Measurements from ENCODE around the gene MAOB. TPM values are rescaled to one million over a fixed set of nuclear protein-coding genes. Genes with fewer than 3 reads are reported as not detected.

The MAOB gene
- total RNA-seq, 2 experiments from 2014 or later, result not detected

DNA sequence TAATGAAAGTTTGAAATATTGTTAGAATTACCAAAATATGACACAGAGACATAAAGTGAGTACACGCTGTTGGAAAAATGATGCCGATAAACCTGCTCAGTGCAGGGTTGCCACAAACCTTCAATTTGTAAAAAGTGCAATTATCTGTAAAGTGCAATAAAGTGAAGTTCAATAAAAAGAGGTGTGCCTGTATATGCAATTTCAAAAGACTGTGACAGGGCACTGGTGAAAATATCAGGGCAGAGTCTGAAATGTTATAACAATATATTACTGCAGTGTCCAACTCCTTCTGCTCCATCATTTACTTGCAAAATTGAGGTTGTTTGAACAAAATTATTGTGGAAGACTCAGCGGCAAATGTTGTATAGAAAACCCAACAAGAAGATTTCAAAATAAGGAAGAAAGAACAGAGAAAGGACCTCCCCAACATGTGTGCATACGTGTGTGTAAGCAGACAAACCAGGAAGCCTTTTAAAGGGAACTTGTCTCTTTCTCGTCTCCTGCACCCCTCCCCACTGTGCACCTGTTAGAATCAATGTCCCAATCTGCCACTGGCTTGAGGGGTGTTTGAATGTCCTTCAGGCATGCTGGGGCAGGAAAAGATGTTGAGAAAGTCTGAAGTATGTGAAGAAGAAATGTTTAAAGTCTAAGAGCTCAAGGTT is 96.2 kb downstream of the MAOB start:
- POLR2A ChIA-PET, result no interaction called here
- no peaks in the 10 kb centered on the region for H3K36me3 Mint-ChIP-seq (ENCODE audit: low read depth)
- no peaks in the 10 kb centered on the region for H3K9me3 Mint-ChIP-seq
- H3K27me3 Mint-ChIP-seq, result peaks cover 1% of the 10 kb centered on the region
- no peak overlapping the region for H3K27ac Mint-ChIP-seq
- no peak overlapping the region for H3K4me3 Mint-ChIP-seq
- H3K4me1 Mint-ChIP-seq, result no peaks in the 10 kb centered on the region
- CTCF ChIA-PET, result no interaction called here
- DNase-seq, result no peak

DNA sequence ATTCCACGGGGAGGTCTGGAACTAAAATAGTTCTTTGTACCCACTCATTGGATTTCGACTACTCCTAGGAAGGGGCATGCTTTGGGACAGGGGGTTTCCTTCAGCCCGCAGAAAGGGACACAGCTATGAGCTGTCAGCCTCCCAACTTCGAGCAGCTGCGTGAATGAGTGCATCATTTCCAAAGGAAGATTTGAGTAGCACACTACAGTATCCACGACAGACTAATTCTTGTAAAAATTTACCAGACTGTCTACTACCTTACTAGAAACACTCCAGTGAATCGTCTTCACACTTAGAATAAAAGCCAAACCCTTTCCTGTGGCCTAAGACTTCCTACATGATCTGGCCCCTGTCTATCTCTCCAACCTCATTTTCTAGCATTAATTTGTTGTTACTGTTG is 124.2 kb downstream of the MAOB start:
- Mint-ChIP-seq H3K4me3 (no peak overlapping the region), H3K4me1 (peaks cover 6% of the 10 kb centered on the region), H3K9me3 (no peaks in the 10 kb centered on the region), H3K36me3 (ENCODE audit: low read depth) (no peaks in the 10 kb centered on the region), H3K27ac (no peak overlapping the region), H3K27me3 (no peaks in the 10 kb centered on the region)
- ChIA-PET POLR2A (no interaction called here), CTCF (no interaction called here)
- no peak for DNase-seq

DNA sequence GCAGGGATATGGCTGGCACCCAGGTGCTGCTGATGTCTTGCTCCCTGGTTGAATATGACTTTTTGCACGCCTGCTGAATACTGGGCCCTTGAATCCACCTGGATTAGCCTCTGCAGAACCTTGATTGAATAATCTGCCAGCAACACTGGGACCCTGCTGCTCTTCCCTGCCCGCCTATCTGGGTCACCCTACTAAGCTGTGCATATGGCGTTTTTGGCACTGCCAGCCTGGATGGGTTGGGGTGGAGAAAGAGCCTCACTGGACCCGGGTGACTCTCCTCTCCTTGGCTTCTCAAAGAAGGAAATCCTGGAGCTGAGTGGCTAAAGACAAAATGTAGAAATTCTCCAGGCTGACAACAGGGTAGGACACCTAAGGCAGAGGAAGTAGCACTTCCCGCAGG is 126.2 kb downstream of the MAOB start:
- Mint-ChIP-seq H3K27ac (no peak overlapping the region), H3K4me3 (no peak overlapping the region), H3K4me1 (peaks cover 6% of the 10 kb centered on the region), H3K27me3 (no peaks in the 10 kb centered on the region), H3K9me3 (no peaks in the 10 kb centered on the region), H3K36me3 (ENCODE audit: low read depth) (no peaks in the 10 kb centered on the region)
- POLR2A ChIA-PET, result no interaction called here
- DNase-seq, result no peak
- CTCF ChIA-PET, result no interaction called here

DNA sequence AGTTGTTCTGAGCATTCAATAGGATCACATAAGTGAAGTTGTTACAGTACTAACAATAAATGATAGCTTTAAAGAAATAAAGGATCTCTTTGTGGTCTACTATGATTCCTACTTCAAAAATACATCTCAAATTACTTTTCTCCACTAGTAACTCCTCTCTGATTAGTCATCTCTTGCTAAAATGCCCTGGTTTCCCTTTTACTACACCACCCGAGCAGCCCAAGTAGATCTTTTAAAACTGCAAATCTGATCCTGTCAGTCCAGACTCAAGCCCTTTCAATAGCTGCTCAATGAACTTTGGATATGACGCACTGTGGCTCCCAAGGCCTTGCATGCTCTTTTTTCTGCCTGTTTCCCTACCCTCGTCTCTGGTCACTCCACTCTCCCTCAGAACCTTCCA is 128.6 kb downstream of the MAOB start:
- no peaks in the 10 kb centered on the region for H3K36me3 Mint-ChIP-seq (ENCODE audit: low read depth)
- no peaks in the 10 kb centered on the region for H3K27me3 Mint-ChIP-seq
- H3K4me3 Mint-ChIP-seq, result no peak overlapping the region
- no peaks in the 10 kb centered on the region for H3K9me3 Mint-ChIP-seq
- POLR2A ChIA-PET, result no interaction called here
- no peak for DNase-seq
- H3K27ac Mint-ChIP-seq, result no peak overlapping the region
- peaks cover 16% of the 10 kb centered on the region for H3K4me1 Mint-ChIP-seq
- CTCF ChIA-PET, result no interaction called here

DNA sequence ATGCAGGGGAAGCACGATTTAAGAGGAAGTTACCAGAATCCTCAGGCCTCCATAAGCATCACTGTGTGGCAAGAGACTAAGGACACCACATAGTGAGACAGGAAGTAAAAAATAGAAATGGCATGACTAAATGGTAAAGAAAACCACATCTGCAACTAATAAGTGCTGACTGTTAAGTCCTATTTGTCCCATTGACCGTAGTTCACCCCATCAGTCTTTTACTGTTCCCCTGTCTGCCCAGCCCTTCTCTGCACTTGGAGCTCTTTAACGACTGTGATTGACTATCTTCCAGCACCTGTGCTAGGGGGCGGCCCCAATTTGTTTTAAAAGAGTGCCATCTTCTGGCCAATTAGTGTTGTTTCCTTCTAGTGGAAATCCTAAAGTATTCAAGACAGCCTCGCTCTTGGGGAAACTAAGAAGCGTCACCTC is 132.0 kb downstream of the MAOB start:
- no peaks in the 10 kb centered on the region for H3K9me3 Mint-ChIP-seq
- CTCF ChIA-PET, result interaction anchor here (0.7 to 1.4 kb wide), 3 partner anchors 9 to 191 kb away, joined by 3 to 6 read pairs (median 5); no protein-coding TSS in a partner anchor
- peak; percentile 38 for DNase-seq
- POLR2A ChIA-PET, result no interaction called here
- no peaks in the 10 kb centered on the region for H3K36me3 Mint-ChIP-seq (ENCODE audit: low read depth)
- H3K4me1 Mint-ChIP-seq, result peaks cover 16% of the 10 kb centered on the region
- H3K4me3 Mint-ChIP-seq, result no peak overlapping the region
- H3K27me3 Mint-ChIP-seq, result no peaks in the 10 kb centered on the region
- no peak overlapping the region for H3K27ac Mint-ChIP-seq

DNA sequence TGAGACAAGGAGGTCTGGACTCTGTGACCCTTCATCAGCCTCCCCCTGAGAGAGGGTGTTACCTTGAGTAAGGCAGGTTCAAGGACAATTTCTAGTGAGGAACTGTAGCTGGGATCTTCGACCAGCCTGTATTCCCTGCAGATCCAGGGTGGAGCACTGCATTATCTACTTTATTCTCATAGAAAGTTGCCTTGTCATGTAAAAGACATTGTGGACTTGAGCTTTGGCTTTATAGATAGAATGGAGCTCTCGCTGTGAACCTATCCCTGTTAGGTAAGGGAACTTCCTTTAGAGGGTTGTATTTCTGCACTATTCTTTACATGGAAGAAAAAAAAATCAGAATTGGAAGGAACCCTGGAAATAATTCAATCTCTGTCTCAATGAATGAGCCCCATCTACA is 134.8 kb downstream of the MAOB start:
- CTCF ChIA-PET, result no interaction called here
- Mint-ChIP-seq H3K4me3 (no peak overlapping the region), H3K4me1 (peaks cover 10% of the 10 kb centered on the region), H3K36me3 (ENCODE audit: low read depth) (no peaks in the 10 kb centered on the region), H3K9me3 (no peaks in the 10 kb centered on the region), H3K27ac (no peak overlapping the region), H3K27me3 (no peaks in the 10 kb centered on the region)
- POLR2A ChIA-PET, result no interaction called here
- DNase-seq, result no peak

DNA sequence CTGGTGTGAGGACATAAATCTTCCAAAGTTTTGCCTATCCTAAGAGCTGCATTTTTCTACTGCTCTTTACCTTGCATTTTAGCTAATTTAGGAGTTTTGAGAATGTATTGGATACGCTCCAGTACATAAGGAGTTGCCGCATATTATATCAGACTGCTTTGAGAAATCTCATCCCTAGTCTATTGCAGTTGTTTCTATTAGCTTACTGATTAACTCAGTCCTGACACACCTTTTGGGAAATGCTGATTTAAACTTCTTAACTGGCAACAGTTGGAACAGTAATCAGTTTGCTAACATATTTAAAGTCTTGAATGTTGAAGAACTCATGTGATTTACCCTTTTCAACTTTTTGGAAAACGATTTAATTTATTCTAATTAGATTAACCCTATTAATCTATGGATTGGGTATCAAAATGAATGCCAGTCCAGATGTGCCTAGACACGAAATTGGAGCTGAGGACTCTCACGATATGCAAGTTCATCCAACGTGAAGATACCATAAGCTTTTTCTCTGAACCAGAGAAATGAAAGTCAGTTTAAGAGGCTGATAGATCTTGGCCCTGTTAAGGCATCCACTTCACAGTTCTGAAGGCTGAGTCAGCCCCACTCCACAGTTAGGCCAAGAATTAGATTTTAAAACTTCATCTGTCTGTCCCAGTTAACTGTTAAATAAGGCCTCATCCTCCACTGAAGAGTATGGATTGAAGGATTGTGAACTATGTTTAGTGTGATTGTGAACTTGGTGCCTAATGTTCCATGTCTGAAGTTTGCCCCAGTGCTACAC is 136.1 kb downstream of the MAOB start:
- no peaks in the 10 kb centered on the region for H3K36me3 Mint-ChIP-seq (ENCODE audit: low read depth)
- DNase-seq, result no peak
- H3K27me3 Mint-ChIP-seq, result no peaks in the 10 kb centered on the region
- no peak overlapping the region for H3K27ac Mint-ChIP-seq
- no peak overlapping the region for H3K4me3 Mint-ChIP-seq
- peaks cover 10% of the 10 kb centered on the region for H3K4me1 Mint-ChIP-seq
- ChIA-PET CTCF (no interaction called here), POLR2A (no interaction called here)
- no peaks in the 10 kb centered on the region for H3K9me3 Mint-ChIP-seq

DNA sequence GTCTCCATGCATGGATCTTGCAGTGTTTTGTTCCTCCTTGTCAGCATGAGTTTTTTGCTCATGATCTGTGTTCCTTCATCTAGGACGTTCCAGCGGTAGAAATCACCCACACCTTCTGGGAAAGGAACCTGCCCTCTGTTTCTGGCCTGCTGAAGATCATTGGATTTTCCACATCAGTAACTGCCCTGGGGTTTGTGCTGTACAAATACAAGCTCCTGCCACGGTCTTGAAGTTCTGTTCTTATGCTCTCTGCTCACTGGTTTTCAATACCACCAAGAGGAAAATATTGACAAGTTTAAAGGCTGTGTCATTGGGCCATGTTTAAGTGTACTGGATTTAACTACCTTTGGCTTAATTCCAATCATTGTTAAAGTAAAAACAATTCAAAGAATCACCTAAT is 138.0 kb downstream of the MAOB start:
- no peak overlapping the region for H3K4me3 Mint-ChIP-seq
- no peak overlapping the region for H3K27ac Mint-ChIP-seq
- H3K36me3 Mint-ChIP-seq (ENCODE audit: low read depth), result no peaks in the 10 kb centered on the region
- POLR2A ChIA-PET, result no interaction called here
- no peaks in the 10 kb centered on the region for H3K9me3 Mint-ChIP-seq
- no peaks in the 10 kb centered on the region for H3K27me3 Mint-ChIP-seq
- CTCF ChIA-PET, result no interaction called here
- no peak for DNase-seq
- H3K4me1 Mint-ChIP-seq, result no peaks in the 10 kb centered on the region

DNA sequence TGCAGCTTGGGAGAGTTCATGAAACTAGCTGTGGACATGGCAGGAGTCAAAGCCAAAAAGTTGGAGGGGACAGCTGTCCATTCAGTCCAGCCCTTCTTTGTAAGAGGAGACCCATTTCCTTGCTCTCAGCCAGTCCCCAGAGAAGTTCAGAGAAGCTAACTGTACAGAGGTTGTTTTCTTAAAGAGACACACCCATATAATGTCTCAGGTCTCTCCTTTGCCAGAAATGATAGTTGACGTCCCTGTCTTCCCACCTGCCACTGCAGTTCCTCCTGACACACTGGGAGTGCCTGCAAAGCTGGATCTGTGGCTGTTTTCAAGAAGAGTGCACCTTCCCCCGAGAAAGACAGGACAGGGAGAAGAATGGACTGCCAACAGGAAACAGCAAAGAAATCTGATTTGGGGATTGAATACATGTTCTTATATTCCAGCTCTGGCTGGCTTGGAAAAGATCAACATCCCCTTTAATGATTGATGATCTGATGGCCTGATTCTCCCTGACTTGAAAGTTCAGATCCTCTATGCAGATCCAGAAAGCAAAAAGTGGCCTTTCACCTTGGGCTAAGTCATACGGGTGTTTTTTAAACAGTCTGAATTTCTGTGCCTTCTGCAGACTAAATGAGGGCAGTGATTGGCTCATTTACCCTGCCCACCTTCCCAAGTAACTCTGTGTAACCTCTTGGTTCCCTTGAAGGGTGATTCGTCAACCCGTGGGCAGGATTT is 139.0 kb downstream of the MAOB start:
- CTCF ChIA-PET, result no interaction called here
- Mint-ChIP-seq H3K4me1 (no peaks in the 10 kb centered on the region), H3K4me3 (no peak overlapping the region), H3K36me3 (ENCODE audit: low read depth) (no peaks in the 10 kb centered on the region), H3K27me3 (no peaks in the 10 kb centered on the region), H3K9me3 (no peaks in the 10 kb centered on the region), H3K27ac (no peak overlapping the region)
- no peak for DNase-seq
- POLR2A ChIA-PET, result no interaction called here

DNA sequence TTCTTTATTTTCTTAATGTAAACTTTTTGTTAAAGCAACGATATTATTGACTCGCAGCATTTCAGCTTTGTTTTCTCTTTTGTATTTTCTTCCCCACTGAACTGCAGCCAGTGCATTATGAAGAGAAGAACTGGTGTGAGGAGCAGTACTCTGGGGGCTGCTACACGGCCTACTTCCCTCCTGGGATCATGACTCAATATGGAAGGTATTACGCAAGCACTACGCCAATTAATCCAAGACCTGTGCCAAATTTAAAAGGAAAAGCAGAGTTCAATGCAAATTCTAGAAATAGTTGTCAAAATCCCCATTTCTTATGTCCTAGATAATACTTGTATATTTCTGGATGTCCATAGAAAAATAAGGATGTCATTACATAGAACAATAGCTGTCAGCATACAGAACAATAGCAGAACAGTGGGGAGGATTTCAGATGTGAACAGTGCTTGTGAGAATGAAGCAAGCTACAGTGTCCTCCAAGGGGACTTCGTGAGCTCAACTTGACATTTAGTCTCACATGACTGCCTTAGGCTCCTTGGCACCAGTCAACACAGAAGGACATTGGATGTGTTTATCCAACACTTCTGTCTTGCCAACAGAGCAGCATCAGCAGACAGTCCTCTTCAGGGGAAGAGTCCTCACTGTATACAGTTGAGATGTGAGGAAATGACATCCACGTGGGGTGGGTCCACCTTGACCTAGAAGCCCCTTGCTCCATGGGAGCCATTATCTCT is 140.2 kb downstream of the MAOB start:
- ChIA-PET POLR2A (no interaction called here), CTCF (no interaction called here)
- H3K36me3 Mint-ChIP-seq (ENCODE audit: low read depth), result no peaks in the 10 kb centered on the region
- H3K27me3 Mint-ChIP-seq, result no peaks in the 10 kb centered on the region
- no peak overlapping the region for H3K27ac Mint-ChIP-seq
- H3K4me3 Mint-ChIP-seq, result no peak overlapping the region
- no peaks in the 10 kb centered on the region for H3K9me3 Mint-ChIP-seq
- DNase-seq, result no peak
- H3K4me1 Mint-ChIP-seq, result no peaks in the 10 kb centered on the region

DNA sequence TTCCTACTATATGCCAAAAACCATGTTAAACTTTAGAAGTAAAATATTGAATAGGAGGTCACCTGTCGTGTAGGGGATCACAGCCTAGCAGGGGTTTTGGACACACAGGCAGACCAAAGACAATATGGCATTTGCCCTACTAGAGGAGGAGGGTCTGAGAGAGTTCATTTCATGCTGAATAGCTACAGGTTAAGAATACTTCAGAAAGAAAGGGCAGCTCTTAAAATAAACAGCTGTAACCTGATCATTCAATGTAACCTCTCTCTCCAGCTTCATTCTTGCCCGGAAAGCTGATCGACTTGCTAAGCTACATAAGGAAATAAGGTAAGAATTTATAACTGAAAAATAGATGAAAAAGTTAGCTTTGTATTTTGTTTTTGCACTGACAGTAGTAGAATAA is 146.3 kb downstream of the MAOB start:
- Mint-ChIP-seq H3K4me1 (peaks cover 1% of the 10 kb centered on the region), H3K27ac (no peak overlapping the region), H3K9me3 (no peaks in the 10 kb centered on the region), H3K4me3 (no peak overlapping the region), H3K36me3 (ENCODE audit: low read depth) (peaks cover 2% of the 10 kb centered on the region), H3K27me3 (no peaks in the 10 kb centered on the region)
- CTCF ChIA-PET, result no interaction called here
- DNase-seq, result no peak
- POLR2A ChIA-PET, result no interaction called here

DNA sequence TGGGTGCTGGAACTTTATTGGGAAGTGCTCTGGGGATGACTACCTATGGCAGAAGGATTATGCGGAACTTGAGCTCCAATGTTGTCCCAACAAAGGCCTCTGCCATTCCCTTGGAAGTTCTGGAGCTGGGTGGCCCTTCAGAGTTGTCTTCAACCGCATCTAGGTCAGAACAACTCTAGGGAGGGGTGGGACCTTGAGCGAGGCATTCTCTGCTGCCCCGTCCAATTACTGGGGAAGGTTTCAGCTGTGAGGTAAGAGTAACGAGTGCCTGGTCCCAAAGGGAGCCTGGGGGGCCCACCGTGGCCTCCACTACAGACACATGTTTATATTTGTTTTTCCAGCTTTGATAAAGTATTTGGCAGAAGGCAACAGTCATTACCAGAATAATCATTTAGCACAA is 146.7 kb downstream of the MAOB start:
- Mint-ChIP-seq H3K9me3 (no peaks in the 10 kb centered on the region), H3K36me3 (ENCODE audit: low read depth) (peaks cover 2% of the 10 kb centered on the region), H3K4me3 (no peak overlapping the region), H3K4me1 (peaks cover 1% of the 10 kb centered on the region), H3K27me3 (no peaks in the 10 kb centered on the region), H3K27ac (no peak overlapping the region)
- DNase-seq, result no peak
- ChIA-PET POLR2A (no interaction called here), CTCF (interaction anchor here (1.4 kb wide), 1 partner anchor 15 kb away, joined by 6 read pairs; no protein-coding TSS in a partner anchor)

DNA sequence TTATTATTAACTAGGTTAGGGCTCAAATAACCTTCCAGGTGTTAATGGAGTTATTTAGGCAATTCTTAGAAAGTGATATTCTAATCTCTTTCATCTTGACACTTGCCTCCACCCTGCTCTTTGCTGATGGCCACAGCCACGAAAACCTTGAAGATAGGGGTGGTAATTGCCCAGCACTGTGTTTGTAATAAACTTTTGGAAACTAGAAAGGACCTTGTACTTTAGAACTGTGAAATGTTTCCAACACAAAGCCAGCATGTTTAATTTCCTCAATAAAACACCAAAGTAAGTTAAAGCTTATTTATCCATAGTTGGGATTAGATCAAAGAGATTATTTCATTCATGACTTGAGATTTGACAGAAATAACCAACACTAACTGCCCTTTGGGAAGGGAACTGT is 147.8 kb downstream of the MAOB start:
- no peaks in the 10 kb centered on the region for H3K9me3 Mint-ChIP-seq
- H3K4me3 Mint-ChIP-seq, result no peak overlapping the region
- peaks cover 1% of the 10 kb centered on the region for H3K4me1 Mint-ChIP-seq
- H3K27me3 Mint-ChIP-seq, result no peaks in the 10 kb centered on the region
- no peak overlapping the region for H3K27ac Mint-ChIP-seq
- CTCF ChIA-PET, result interaction anchor here (1.4 kb wide), 1 partner anchor 16 kb away, joined by 6 read pairs; no protein-coding TSS in a partner anchor
- H3K36me3 Mint-ChIP-seq (ENCODE audit: low read depth), result peaks cover 2% of the 10 kb centered on the region
- POLR2A ChIA-PET, result no interaction called here
- no peak for DNase-seq
